WERI-Rb-1 (cell line): ENCODE measurements around the gene PTPRB.

Experiments
- DNase-seq: peaks from one replicate; pipeline ENCODE4 v3.0.0-alpha.2; 2020
- H3K27ac ChIP-seq: fragments of 250-450 bp; sonication (Bioruptor Pico); 2 replicates; pipeline ENCODE4 v1.5.1; 2020; ENCODE audit warnings: mild to moderate bottlenecking, moderate library complexity
- H3K27me3 ChIP-seq: fragments of 250-450 bp; sonication (Bioruptor Pico); 2 replicates; pipeline ENCODE4 v1.5.1; 2021; ENCODE audit warnings: mild to moderate bottlenecking, low read depth, moderate library complexity; ENCODE audit not compliant: insufficient read depth, severe bottlenecking
- H3K36me3 ChIP-seq: fragments of 250-450 bp; sonication (Bioruptor Pico); 2 replicates; pipeline ENCODE4 v1.5.1; 2020; ENCODE audit warnings: mild to moderate bottlenecking, moderate library complexity
- H3K4me3 ChIP-seq: 2 replicates; pipeline ENCODE4 v1.5.1; 2011; ENCODE audit warnings: low read depth, mild to moderate bottlenecking, control low read depth, low read length
- H3K9me3 ChIP-seq: fragments of 250-450 bp; sonication (Bioruptor Pico); 2 replicates; pipeline ENCODE4 v1.5.1; 2021; ENCODE audit warnings: mild to moderate bottlenecking, moderate library complexity; ENCODE audit not compliant: severe bottlenecking
- CTCF ChIP-seq: IDR thresholded peaks from 2 replicates; pipeline ENCODE4 v1.5.1; 2011; ENCODE audit warnings: low read depth, mild to moderate bottlenecking, control low read depth, inconsistent platforms, low read length

PTPRB gene

GRCh38 chr12:70535896-70536374, 101.3 kb downstream of the PTPRB start:
- Histone ChIP-seq H3K4me3 (no peak overlapping the region), H3K27ac (no peak overlapping the region), H3K36me3 (no peaks in the 10 kb centered on the region), H3K9me3 (no peaks in the 10 kb centered on the region), H3K27me3 (no peaks in the 10 kb centered on the region)
- TF ChIP-seq CTCF = no peak
- DNase-seq = no peak

- H3K27me3 ChIP-seq = no peaks in the 10 kb centered on the region
- TF ChIP-seq CTCF = no peak
- no peak overlapping the region for H3K4me3 ChIP-seq
- H3K36me3 ChIP-seq = no peaks in the 10 kb centered on the region
- no peak overlapping the region for H3K27ac ChIP-seq
- no peaks in the 10 kb centered on the region for H3K9me3 ChIP-seq
- DNase-seq = no peak
These were observed 102.8 kb downstream of the PTPRB start for GRCh38 chr12:70534466-70534865.

GRCh38 chr12:70529647-70530046, 107.6 kb downstream of the PTPRB start:
- H3K27ac ChIP-seq = no peak overlapping the region
- no peak overlapping the region for H3K4me3 ChIP-seq
- H3K36me3 ChIP-seq = no peaks in the 10 kb centered on the region
- no peak for TF ChIP-seq CTCF
- DNase-seq = no peak
- H3K27me3 ChIP-seq = no peaks in the 10 kb centered on the region
- no peaks in the 10 kb centered on the region for H3K9me3 ChIP-seq

GRCh38 chr12:70520847-70521246, 116.4 kb downstream of the PTPRB start:
- no peak overlapping the region for H3K27ac ChIP-seq
- H3K9me3 ChIP-seq = no peaks in the 10 kb centered on the region
- H3K27me3 ChIP-seq = no peaks in the 10 kb centered on the region
- no peak for DNase-seq
- no peak overlapping the region for H3K4me3 ChIP-seq
- no peak for TF ChIP-seq CTCF
- no peaks in the 10 kb centered on the region for H3K36me3 ChIP-seq

GRCh38 chr12:70513426-70513825, 123.8 kb downstream of the PTPRB start:
- Histone ChIP-seq H3K4me3 (no peak overlapping the region), H3K27me3 (no peaks in the 10 kb centered on the region), H3K9me3 (no peaks in the 10 kb centered on the region), H3K36me3 (no peaks in the 10 kb centered on the region), H3K27ac (no peak overlapping the region)
- no peak for DNase-seq
- TF ChIP-seq CTCF = no peak

GRCh38 chr12:70508178-70508577, 129.1 kb downstream of the PTPRB start:
- TF ChIP-seq CTCF = no peak
- Histone ChIP-seq H3K9me3 (no peaks in the 10 kb centered on the region), H3K27ac (no peak overlapping the region), H3K36me3 (no peaks in the 10 kb centered on the region), H3K4me3 (no peak overlapping the region), H3K27me3 (no peaks in the 10 kb centered on the region)
- no peak for DNase-seq
